ENCODE results near the gene MFSD11.
"Not testable (repeated sequence)": the region's sequence is repeated elsewhere in the genome, so short reads cannot be mapped to it uniquely, and the experiment has no call there.

GRCh38 chr17:76709951-76710862 lies 27.7 kb upstream of the MFSD11 start:
- not testable (repeated sequence) for TF ChIP-seq CTCF (IDR thresholded peaks at IDR 0.05 in 8 of 11, conservative IDR thresholded peaks at IDR 0.05 in 3 of 11); POLR2A (IDR thresholded peaks at IDR 0.05)

All from spleen (tissue), 7 donors.